NB4 (cell line): ENCODE measurements around the gene CX3CL1.

ENCODE experiments used
- CTCF ChIP-seq: IDR thresholded peaks from one replicate; pipeline ENCODE4 v1.5.1; 2012; ENCODE audit warnings: low read depth, low read length
- POLR2A ChIP-seq: IDR thresholded peaks from 2 replicates; pipeline ENCODE4 v1.6.1; 2011; ENCODE audit warnings: mild to moderate bottlenecking; ENCODE audit not compliant: insufficient read length; ENCODE audit errors: extremely low read depth

GRCh38 chr16:57403965-57404817 lies 31.9 kb downstream of the CX3CL1 start, which contains the start of gene CCL17:
- TF ChIP-seq CTCF: no peak
- no peak for TF ChIP-seq POLR2A
